Omental fat pad (tissue), 4 donors: ENCODE data around the gene MYOG. TPM values are rescaled to one million over a fixed set of nuclear protein-coding genes. Genes with fewer than 3 reads are reported as not detected.

Source experiments
- ATAC-seq: fragments of 150-250 bp; one replicate; pipeline ENCODE4 v1.9.1; 2016; ENCODE audit warnings: mild to moderate bottlenecking, moderate library complexity; ENCODE audit not compliant: low FRiP score
- DNase-seq: peaks from one replicate; pipeline ENCODE4 v3.0.0-alpha.2; 2019; ENCODE audit warnings: low spot score
- total RNA-seq, 4 donors: library from RNA; depleted of rRNA; stranded (reverse); fragments of >200 nt; gene quantifications; one replicate each; pipeline ENCODE4 v1.1.0, GENCODE V29; 2016
- TF ChIP-seq, protein P1 (sequence below), 3 donors: fragments of 450-650 bp; IDR thresholded peaks; one replicate each; pipeline ENCODE4 v1.5.1; 2016 to 2017; ENCODE audit warnings: antibody characterized with exemption in 3 of 3, mild to moderate bottlenecking in 3 of 3, moderate library complexity in 2 of 3

The MYOG gene
- total RNA-seq, 4 donors from 2014 or later, result not detected

DNA sequence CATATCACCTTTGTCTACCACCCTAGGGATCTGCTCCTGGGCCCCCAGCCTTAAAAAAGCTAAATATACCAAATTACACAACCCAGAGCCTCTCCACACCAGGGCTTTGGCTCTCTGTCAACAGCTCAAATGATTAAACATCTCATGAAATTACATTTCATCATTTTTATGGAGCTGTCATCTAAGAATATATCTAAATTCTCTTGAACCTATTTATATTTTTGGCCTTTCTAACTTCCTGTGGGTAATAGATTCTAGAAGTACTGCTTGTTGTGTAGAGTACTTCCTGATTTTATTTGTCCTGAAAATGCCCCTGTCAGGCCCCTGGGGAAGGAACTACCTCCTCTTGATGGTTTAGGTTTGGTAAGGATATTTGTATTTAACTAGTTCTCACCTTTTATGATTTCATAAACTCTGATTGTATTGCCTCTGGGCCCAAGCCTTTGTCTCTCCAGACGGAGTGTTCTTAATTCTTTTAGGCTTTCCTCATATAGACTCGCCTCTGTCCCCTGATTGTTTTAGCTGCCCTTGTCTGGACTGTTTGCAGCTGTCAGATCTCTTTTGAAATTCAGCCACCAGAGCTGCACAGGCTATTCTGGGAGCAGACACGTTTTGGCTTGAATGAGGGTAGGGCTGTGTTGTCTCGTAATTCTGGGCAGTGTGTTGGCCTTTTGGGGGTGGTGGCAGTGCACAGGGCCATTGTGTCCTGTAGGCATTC, 16.6 kb downstream of the MYOG start:
- TF ChIP-seq, protein P1, sequence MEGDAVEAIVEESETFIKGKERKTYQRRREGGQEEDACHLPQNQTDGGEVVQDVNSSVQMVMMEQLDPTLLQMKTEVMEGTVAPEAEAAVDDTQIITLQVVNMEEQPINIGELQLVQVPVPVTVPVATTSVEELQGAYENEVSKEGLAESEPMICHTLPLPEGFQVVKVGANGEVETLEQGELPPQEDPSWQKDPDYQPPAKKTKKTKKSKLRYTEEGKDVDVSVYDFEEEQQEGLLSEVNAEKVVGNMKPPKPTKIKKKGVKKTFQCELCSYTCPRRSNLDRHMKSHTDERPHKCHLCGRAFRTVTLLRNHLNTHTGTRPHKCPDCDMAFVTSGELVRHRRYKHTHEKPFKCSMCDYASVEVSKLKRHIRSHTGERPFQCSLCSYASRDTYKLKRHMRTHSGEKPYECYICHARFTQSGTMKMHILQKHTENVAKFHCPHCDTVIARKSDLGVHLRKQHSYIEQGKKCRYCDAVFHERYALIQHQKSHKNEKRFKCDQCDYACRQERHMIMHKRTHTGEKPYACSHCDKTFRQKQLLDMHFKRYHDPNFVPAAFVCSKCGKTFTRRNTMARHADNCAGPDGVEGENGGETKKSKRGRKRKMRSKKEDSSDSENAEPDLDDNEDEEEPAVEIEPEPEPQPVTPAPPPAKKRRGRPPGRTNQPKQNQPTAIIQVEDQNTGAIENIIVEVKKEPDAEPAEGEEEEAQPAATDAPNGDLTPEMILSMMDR (IDR thresholded peaks at IDR 0.05), result no peak
- ATAC-seq, result no peak
- no peak for DNase-seq

DNA sequence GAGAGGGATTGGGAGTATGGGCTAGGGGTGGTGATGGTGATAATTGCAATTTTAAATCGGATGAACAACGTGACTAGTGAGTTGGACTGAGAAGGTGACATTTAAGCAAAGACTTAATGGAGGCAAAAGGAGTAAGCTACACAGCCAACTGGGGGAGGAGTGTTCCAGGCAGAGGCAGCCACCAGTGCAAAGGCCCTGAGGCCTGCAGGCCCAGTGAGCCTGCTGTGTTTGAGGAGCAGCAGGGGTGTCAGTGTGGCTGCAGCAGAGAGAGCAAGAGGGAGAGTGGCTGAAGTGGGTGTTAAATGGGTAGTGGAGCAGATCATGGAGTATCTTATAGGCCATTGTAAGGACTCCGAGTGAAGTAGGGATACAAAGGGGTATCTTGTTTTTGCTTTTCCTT, 18.8 kb downstream of the MYOG start:
- ATAC-seq, result no peak
- no peak for DNase-seq
- TF ChIP-seq, protein P1 (IDR thresholded peaks at IDR 0.05), result no peak

DNA sequence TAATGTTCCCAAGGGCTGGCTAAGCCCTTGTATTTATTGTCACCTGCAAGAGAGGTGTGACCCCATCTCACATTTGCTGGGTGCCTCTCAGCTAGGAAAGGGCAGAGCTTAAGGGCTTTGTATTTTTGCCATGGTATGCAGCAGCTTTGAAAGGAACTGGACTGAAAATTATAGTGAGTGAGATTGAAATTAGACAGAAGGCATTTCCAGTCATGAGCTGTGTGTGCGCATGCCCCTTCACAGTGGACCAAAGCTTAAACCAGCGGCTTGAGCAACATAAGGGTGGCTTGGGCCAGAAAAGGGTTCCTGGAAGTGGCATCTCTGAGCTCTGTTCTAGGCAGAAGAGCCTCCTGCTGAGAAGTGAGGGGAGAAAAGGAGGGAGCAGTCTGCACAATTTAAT, 19.8 kb downstream of the MYOG start:
- DNase-seq (no peak), ATAC-seq (no peak)
- TF ChIP-seq, protein P1 (IDR thresholded peaks at IDR 0.05), result no peak

DNA sequence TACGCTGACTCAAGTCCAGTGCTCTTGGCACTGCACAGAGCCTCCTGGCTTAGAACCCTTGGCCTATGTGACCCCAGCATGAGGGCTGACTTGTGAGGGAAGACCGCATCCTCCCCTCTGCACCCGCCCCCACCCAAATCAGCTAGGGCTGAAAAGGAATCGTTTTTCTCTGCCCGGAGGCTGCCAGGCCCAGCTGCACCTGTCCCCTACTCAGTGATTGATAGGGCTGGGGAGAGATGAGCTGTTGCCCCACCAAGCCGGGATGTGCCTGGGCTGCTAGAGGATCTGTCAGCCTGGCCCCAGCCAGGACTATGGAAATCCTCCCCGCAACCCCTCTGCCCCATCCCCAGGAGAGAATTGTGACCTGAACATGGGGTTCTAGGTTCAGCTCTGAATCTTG, 20.6 kb downstream of the MYOG start:
- ATAC-seq, result no peak

DNA sequence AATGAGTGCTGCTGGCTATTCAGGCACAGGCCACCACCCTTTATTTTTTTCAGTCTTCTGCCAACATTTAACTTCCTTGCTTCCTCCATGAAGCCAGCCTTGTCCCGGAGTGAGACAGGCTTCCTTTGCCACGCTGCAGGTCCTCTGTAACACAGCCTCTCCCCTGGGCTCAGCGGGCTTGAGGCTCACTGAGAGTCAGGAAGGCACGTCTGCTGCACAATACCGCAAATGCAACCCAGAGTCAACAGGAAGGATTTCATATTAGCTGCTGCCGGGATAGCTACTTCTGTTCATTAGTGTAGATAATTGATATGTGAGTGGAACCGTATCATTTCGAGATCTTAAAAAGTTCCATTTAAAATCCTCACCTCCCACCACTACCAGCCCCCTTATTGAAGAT, 22.5 kb downstream of the MYOG start:
- TF ChIP-seq, protein P1 (IDR thresholded peaks at IDR 0.05), result no peak
- ATAC-seq (no peak), DNase-seq (no peak)

More for the DNA sequence above, 20.6 kb downstream of the MYOG start:
- TF ChIP-seq, protein P1 (IDR thresholded peaks at IDR 0.05), result no peak
- DNase-seq, result no peak

DNA sequence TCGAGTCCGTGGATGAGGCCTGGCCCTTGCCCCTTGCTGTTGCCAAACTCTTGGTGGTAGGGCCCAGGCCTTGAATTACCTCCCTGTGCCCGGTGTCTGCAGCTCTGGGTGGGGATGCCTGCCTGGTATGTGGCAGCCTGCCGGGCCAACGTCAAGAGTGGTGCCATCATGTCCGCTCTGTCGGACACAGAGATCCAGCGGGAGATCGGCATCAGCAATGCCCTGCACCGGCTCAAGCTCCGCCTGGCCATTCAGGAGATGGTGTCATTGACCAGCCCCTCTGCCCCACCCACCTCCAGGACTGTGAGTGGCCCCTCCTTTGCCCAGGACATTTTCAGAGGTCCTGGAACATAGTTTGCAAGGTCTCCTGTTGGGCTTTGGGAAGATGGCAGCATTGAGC, 25.7 kb downstream of the MYOG start:
- TF ChIP-seq, protein P1 (IDR thresholded peaks at IDR 0.05), result no peak
- DNase-seq (no peak), ATAC-seq (no peak)

DNA sequence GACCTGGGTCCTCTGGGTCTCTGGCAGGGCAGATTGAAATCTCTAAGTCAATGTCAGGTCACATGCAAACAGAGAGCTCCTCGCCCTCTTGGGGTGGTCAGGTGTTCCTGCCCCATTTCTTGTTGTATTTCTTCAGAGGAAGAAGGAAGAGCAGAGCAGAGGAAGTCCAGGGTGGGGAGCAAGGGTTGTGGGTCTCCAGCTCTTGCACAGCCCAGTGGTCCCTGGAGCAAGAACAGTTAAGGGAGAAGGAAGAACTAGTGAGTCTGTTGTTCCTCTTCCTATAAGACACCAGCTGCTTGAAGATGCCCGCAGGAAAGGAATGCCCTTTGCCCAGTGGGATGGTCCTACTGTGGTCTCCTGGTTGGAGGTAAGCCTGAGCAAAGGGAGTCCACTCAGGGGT, 26.3 kb downstream of the MYOG start:
- ATAC-seq (no peak), DNase-seq (no peak)

More for the DNA sequence above, 26.3 kb downstream of the MYOG start:
- TF ChIP-seq, protein P1 (IDR thresholded peaks at IDR 0.05), result no peak
